Stimulated activated CD4-positive, alpha-beta T cell treated with anti-CD3 and anti-CD28 coated beads, TNF-alpha, amount 100 ng/mL, for 1 hour (primary cell): ENCODE measurements around the gene FAM153A.
"Not testable (repeated sequence)": the region's sequence is repeated elsewhere in the genome, so short reads cannot be mapped to it uniquely, and the experiment has no call there.

Source experiments
- DNase-seq, 3 donors: peaks; one replicate each; pipeline ENCODE4 v3.0.0-alpha.2; 2020; ENCODE audit warnings: low read depth in 3 of 3, low spot score in 1 of 3

FAM153A gene

GRCh38 chr5:177747354-177747753 is 35.3 kb downstream of the FAM153A start:
- not testable (repeated sequence) for DNase-seq

GRCh38 chr5:177724858-177725257 is 57.8 kb downstream of the FAM153A start:
- DNase-seq, result not testable (repeated sequence)

- not testable (repeated sequence) for DNase-seq
Measured at GRCh38 chr5:177723831-177724485, 58.7 kb downstream of the FAM153A start.

- not testable (repeated sequence) for DNase-seq
Measured at GRCh38 chr5:177722829-177723228, 59.9 kb downstream of the FAM153A start.

DNA sequence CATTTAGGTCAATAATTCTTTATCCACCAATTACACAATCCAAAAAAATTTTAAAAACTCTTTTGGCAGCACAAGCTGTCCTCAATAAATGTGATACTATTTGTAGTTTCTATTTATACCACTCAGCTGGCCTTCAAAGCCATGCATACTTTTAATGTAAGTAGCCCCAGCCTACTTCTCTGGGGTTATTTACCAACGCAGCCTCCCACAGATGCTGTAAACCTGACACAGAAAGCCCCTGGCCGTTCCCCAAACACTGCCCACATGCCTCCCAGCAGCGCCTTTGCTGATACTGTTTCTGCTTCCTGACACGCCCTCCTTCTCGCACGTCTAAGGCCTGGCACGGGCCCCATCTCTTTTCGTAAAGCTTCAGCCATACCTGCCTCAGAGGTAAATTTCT is 62.7 kb downstream of the FAM153A start:
- not testable (repeated sequence) for DNase-seq

DNA sequence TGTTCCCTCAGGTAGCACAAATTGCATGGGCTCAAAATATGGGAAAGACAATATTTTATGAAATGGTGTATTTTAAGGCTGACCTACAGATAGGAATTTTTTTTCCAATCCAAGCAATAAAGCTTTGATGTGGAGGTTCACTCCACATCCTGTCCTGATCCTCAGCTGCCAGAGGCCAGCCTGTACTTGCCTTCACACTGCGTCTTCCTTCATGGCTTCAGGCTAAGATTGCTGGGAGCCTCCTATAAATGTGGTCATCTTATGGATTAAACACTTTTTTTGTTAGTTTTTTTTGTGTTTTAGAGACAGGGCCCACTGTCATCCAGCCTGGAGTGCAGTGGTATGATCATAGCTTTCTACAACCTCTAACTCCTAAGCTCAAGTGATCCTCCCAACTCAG is 67.3 kb downstream of the FAM153A start:
- not testable (repeated sequence) for DNase-seq

- DNase-seq, result not testable (repeated sequence)
Measured at GRCh38 chr5:177696100-177696499, 86.6 kb downstream of the FAM153A start.

DNA sequence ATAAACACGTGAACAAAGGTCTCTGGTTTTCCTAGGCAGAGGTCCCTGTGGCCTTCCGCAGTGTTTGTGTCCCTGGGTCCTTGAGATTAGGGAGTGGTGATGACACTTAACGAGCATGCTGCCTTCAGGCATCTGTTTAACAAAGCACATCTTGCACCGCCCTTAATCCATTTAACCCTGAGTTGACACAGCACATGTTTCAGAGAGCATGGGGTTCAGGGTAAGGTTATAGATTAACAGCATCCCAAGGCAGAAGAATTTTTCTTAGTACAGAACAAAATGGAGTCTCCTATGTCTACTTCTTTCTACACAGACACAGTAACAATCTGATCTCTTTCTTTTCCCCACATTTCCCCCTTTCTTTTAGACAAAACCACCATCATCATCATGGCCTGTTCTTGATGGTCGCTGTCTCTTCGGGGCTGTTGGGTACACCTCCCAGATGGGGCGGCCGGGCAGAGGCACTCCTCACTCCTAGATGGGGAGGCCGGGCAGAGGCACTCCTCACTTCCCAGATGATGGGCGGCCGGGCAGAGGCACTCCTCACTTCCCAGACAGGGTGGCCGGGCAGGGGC is 87.3 kb downstream of the FAM153A start:
- DNase-seq, result not testable (repeated sequence)

GRCh38 chr5:177694518-177694835 is 88.2 kb downstream of the FAM153A start:
- not testable (repeated sequence) for DNase-seq

DNA sequence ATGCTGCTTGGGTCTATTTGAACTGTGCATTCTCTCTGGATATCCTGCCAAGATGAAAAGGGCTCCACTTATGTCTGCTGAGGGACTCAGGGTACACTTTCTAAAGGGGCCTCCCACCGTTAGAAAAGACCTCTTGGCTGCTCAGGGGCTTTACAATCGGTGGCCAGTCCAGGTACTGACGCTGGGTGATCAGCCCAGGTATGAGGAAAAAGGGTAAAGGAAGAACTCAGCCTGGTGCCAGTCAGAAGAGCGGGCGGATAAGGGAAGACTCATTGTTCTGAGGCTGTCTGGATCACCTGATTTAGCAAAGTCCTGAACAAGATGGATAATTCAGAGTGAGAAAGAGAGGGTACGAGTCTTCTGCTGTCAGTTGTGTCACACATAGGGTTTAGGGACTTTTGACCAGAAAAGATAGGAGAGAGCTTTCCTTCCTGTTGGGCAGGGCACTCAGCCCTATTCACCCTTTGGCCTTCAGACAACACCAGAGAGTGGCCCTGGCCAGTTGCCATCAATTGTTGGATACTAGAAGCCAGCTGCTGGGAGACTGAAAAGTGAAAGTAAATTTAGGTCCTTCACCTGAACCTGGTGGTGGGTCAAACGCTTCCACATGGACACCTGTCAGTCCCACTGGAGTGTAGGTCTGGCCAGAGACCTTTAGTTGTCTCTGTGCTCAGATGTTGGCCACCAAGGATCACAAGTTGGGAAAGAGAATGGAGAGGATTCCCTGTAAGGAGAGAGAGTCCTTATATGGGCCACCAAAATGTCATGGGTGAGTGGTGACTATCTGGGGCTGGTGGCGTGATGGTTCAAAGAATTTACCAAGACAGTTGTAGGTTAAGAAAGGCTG is 88.8 kb downstream of the FAM153A start:
- not testable (repeated sequence) for DNase-seq

DNA sequence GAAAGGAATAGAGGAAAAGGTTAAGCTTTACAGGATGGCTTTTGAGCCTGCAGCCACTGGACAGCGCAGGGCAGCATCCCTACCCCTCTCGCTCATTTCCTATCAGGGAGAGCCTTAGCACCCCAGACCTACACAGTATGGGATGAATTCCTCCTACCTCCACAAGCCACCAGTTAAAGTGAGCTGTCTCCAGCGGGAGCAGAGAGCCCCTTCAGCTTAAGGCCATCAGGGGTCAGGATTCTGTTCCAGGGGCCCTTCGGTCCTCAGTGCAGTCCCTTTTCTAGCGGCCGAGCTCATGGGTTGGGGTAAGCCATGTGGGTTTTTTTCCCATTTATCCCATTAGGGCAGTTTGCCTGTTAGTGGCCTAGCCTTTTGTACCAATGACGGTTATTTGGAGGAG is 89.7 kb downstream of the FAM153A start:
- DNase-seq, result not testable (repeated sequence)

- DNase-seq, result not testable (repeated sequence)
Measured at GRCh38 chr5:177692507-177692906, 90.2 kb downstream of the FAM153A start.

- DNase-seq, result not testable (repeated sequence)
Measured at GRCh38 chr5:177689011-177689610, 93.6 kb downstream of the FAM153A start.

DNA sequence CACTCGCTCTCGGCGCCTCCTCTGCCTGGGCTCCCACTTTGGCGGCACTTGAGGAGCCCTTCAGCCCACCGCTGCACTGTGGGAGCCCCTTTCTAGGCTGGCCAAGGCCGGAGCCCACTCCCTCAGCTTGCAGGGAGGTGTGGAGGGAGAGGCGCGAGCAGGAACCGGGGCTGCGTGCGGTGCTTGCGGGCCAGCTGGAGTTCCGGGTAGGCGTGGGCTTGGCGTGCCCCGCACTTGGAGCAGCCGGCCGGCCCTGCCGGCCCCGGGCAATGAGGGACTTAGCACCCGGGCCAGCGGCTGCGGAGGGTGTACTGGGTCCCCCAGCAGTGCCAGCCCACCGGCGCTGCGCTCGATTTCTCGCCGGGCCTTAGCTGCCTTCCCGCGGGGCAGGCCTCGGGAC is 94.6 kb downstream of the FAM153A start:
- DNase-seq, result not testable (repeated sequence)

- DNase-seq, result not testable (repeated sequence)
Measured at GRCh38 chr5:177681920-177682319, 100.8 kb downstream of the FAM153A start.
